ENCODE data around the gene ADAT3. TPM values are rescaled to one million over a fixed set of nuclear protein-coding genes. Genes with fewer than 3 reads are reported as not detected.

The ADAT3 gene
- polyA plus RNA-seq, 2 of the 4 experiments (the other 2 are of a cell fraction): 0.66 to 5.6 TPM

DNA sequence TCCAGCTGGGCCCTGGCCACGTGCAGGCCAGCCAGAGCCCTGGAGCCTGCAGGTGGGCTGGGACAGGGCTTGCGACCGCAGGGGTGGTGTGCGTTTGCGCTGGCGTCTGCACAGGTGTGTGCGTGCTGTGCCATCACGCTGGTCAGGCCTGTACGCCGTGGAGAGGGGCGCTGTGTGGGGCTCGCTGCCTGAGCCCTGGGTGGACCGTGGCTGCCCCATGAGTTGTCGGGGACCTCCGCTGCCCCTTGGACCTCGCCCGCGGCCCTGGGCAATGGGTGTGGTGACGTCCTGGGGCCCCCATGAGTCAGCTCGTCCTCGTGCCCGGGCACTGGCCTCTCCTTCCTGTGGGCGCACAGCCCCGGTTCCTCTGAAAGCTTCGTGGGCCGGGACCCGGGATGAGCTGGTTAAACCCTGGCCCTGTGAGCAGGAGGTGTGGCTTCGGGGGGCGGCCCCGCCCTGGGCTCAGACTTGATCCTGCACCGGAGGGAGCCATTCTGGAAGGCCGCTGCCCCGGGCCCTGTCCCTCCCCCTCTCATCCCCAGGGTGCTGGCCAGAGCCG is 42.5 kb downstream of the ADAT3 start:
- Histone ChIP-seq H3K27ac (no peak overlapping the region), H3K4me3 (no peak overlapping the region), H3K9me3 (no peaks in the 10 kb centered on the region), H3K4me2 (no peak overlapping the region), H3K4me1 (0 out of 3 replicates have a peak, but pooled peaks cover 3% of the 10 kb centered on the region)
- TF ChIP-seq EHMT2 (IDR thresholded peaks at IDR 0.05; ENCODE audit: low read depth): no peak
- TF ChIP-seq HOXB5 (CRISPR knock-in tag; IDR thresholded peaks at IDR 0.05): no peak
- TF ChIP-seq PHF8 (IDR thresholded peaks at IDR 0.05; ENCODE audit: borderline replicate concordance, low read depth): no peak
- TF ChIP-seq RFX5 (IDR thresholded peaks at IDR 0.05): no peak
- no peak for TF ChIP-seq RNF2 (IDR thresholded peaks at IDR 0.05; ENCODE audit: borderline replicate concordance, low read depth)
- TF ChIP-seq GATA3 (IDR thresholded peaks at IDR 0.05; ENCODE audit: borderline replicate concordance): no peak
- TF ChIP-seq, protein P1, sequence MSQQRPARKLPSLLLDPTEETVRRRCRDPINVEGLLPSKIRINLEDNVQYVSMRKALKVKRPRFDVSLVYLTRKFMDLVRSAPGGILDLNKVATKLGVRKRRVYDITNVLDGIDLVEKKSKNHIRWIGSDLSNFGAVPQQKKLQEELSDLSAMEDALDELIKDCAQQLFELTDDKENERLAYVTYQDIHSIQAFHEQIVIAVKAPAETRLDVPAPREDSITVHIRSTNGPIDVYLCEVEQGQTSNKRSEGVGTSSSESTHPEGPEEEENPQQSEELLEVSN (IDR thresholded peaks at IDR 0.05; ENCODE audit: borderline replicate concordance, low read depth): no peak
- TF ChIP-seq, protein P2, sequence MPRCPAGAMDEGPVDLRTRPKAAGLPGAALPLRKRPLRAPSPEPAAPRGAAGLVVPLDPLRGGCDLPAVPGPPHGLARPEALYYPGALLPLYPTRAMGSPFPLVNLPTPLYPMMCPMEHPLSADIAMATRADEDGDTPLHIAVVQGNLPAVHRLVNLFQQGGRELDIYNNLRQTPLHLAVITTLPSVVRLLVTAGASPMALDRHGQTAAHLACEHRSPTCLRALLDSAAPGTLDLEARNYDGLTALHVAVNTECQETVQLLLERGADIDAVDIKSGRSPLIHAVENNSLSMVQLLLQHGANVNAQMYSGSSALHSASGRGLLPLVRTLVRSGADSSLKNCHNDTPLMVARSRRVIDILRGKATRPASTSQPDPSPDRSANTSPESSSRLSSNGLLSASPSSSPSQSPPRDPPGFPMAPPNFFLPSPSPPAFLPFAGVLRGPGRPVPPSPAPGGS (IDR thresholded peaks at IDR 0.05): no peak
- TF ChIP-seq JUN (IDR thresholded peaks at IDR 0.05): no peak
- TF ChIP-seq ESRRA (IDR thresholded peaks at IDR 0.05; ENCODE audit: borderline replicate concordance, low read length): no peak
- TF ChIP-seq, protein P3, sequence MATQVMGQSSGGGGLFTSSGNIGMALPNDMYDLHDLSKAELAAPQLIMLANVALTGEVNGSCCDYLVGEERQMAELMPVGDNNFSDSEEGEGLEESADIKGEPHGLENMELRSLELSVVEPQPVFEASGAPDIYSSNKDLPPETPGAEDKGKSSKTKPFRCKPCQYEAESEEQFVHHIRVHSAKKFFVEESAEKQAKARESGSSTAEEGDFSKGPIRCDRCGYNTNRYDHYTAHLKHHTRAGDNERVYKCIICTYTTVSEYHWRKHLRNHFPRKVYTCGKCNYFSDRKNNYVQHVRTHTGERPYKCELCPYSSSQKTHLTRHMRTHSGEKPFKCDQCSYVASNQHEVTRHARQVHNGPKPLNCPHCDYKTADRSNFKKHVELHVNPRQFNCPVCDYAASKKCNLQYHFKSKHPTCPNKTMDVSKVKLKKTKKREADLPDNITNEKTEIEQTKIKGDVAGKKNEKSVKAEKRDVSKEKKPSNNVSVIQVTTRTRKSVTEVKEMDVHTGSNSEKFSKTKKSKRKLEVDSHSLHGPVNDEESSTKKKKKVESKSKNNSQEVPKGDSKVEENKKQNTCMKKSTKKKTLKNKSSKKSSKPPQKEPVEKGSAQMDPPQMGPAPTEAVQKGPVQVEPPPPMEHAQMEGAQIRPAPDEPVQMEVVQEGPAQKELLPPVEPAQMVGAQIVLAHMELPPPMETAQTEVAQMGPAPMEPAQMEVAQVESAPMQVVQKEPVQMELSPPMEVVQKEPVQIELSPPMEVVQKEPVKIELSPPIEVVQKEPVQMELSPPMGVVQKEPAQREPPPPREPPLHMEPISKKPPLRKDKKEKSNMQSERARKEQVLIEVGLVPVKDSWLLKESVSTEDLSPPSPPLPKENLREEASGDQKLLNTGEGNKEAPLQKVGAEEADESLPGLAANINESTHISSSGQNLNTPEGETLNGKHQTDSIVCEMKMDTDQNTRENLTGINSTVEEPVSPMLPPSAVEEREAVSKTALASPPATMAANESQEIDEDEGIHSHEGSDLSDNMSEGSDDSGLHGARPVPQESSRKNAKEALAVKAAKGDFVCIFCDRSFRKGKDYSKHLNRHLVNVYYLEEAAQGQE (IDR thresholded peaks at IDR 0.05): no peak
- TF ChIP-seq, protein P4, sequence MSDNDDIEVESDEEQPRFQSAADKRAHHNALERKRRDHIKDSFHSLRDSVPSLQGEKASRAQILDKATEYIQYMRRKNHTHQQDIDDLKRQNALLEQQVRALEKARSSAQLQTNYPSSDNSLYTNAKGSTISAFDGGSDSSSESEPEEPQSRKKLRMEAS (IDR thresholded peaks at IDR 0.05): no peak
- TF ChIP-seq NFE2L2 (conservative IDR thresholded peaks at IDR 0.05; ENCODE audit: low read length): no peak
- TF ChIP-seq MAZ (IDR thresholded peaks at IDR 0.05; ENCODE audit: borderline replicate concordance, low read depth, low read length): no peak
- no peak for TF ChIP-seq HEYL (CRISPR knock-in tag; IDR thresholded peaks at IDR 0.05)
- ChIA-PET POLR2A (no interaction called here), CTCF (interaction anchor here (0.8 to 1.5 kb wide), 4 partner anchors 18 to 122 kb away, joined by 3 to 5 read pairs (median 3); no protein-coding TSS in a partner anchor)
- WGBS (ENCODE audit: missing lambda C conversion rate): 77% methylated on average over 22 of the region's 34 CpGs
- DNase-seq (ENCODE audit: low read depth in 1 of 2, low spot score in 1 of 2): no peak
- no peak for FAIRE-seq
- no peak; a peak in 1 of 6 replicates for ATAC-seq

DNA sequence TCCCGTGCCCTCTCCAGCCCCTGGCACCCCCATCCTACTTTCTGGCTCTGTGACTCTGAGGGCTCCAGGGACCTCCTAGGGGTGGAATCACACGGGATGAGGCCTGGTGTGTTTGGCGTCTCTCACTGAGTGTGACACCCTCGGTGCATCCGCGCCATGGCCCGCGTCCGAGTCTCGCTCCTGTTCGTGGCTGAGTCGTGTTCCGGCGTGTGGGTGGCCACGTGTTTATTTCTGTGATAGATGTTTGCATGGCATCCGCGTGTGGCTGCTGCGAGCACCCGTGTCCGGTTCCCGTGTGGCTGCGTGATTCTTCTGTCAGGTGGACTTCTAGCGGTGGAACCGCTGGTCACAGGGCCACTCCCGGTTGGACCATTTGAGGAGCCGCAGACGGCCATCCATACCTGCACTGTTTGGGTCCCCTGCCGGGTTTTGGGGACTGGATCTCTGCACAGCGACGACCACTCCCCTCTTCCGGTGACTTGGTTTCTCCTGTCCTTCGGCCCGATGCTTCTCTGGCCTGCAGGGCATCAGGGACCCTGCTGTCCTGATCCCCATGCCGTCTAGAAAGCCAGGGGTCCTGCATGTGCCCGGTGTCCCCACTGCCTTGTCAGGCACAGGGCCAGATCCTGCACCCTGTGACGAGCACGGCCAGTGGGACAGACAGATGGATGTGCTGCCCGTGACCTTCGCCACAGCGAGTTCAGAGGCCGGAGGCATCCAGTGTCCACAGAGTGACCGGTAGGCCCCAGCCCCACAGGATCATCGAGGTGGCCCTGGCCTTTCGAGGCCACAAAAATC is 44.3 kb downstream of the ADAT3 start:
- no peaks in the 10 kb centered on the region for H3K4me1 ChIP-seq
- H3K4me3 ChIP-seq: no peak overlapping the region
- no peaks in the 10 kb centered on the region for H3K9me3 ChIP-seq
- ATAC-seq (no peak), DNase-seq (ENCODE audit: low read depth in 1 of 2, low spot score in 1 of 2) (no peak), FAIRE-seq (no peak)
- ChIA-PET CTCF (no interaction called here), POLR2A (no interaction called here)
- 97% methylated on average over 44 of the region's 44 CpGs for WGBS (ENCODE audit: missing lambda C conversion rate)
- no peak overlapping the region for H3K4me2 ChIP-seq
- H3K27ac ChIP-seq: no peak overlapping the region
- no peak for TF ChIP-seq MAFK (IDR thresholded peaks at IDR 0.05; ENCODE audit: partially characterized antibody)
- no peak for TF ChIP-seq RNF2 (IDR thresholded peaks at IDR 0.05; ENCODE audit: borderline replicate concordance, low read depth)
